ENCODE measurements around the gene AFTPH. TPM values are rescaled to one million over a fixed set of nuclear protein-coding genes. Genes with fewer than 3 reads are reported as not detected.

AFTPH gene, protein sequence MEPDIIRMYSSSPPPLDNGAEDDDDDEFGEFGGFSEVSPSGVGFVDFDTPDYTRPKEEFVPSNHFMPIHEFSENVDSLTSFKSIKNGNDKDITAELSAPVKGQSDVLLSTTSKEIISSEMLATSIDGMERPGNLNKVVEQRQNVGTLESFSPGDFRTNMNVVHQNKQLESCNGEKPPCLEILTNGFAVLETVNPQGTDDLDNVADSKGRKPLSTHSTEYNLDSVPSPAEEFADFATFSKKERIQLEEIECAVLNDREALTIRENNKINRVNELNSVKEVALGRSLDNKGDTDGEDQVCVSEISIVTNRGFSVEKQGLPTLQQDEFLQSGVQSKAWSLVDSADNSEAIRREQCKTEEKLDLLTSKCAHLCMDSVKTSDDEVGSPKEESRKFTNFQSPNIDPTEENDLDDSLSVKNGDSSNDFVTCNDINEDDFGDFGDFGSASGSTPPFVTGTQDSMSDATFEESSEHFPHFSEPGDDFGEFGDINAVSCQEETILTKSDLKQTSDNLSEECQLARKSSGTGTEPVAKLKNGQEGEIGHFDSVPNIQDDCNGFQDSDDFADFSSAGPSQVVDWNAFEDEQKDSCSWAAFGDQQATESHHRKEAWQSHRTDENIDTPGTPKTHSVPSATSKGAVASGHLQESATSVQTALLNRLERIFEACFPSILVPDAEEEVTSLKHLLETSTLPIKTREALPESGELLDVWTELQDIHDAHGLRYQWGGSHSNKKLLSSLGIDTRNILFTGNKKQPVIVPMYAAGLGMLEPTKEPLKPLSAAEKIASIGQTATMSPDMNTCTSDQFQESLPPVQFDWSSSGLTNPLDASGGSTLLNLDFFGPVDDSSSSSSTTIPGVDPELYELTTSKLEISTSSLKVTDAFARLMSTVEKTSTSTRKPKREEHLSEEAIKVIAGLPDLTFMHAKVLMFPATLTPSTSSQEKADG
- 10 to 100 TPM; 18.7 to 27.8 TPM for total RNA-seq
- long read RNA-seq, donor 1, full-length matches to known transcripts: 3 of 7 reads
- long read RNA-seq, donor 1, partial matches to known transcripts: 3 of 7 reads
- long read RNA-seq, donor 1, other reads (novel, unspliced or antisense): 1 of 7 reads
- long read RNA-seq, donor 2, full-length matches to known transcripts: 1 of 8 reads
- long read RNA-seq, donor 2, partial matches to known transcripts: 1 of 8 reads
- long read RNA-seq, donor 2, other reads (novel, unspliced or antisense): 6 of 8 reads

DNA sequence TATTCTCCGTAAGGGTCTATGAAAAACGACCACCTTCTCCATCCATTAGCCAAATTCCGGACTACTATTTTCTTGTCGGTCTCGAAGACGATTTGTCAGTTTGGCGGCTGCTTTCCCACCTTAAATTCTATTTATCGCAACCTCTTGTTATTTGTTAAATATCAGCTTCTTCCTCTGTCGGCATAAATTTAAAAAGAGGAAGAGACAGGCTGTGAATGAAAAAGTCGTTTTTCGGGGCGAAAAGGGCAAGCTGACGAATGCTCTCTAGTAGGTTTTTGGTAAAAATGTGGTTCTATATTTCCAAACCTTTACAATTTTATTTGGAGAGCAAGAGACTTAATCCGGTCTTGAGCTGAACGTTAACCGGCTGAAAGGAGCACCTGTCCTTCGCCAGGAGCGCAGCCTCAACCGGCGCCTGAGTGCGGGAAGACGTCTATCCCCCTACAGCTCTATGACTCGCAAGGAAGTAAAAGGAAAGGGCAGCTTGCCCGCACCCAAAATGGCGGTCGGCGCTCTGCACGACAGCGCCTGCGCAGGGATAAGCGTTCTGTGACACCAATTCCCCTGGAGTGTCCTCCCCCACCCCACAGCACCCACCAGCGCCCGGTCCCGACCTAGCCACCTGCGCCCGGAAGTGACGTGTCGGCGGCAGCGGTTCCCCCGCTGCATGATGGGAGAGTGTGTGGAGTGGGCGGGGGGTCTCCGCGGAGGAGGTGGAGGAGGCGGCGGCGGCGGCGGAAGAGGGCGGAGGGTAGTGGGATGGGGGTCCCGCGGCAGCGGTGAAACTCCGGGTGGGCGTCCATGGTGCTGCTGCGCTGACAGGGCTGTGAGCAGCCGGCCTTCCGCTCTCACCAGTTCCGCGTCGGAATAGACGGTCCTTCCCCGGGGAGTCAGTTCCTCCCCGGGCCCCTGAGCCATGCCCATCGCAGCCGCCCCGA, at the start of gene AFTPH:
AFTPH (plus strand) TSS at position 663 of the 938 bp plus-strand sequence. CDS start 27,147 bp downstream, outside the sequence.
- peak; percentile 99 for DNase-seq (ENCODE audit: low spot score)
- intact Hi-C loops (cut with DNase I): no loop called here

- DNase-seq (ENCODE audit: low spot score): no peak
- intact Hi-C loops (cut with DNase I): no loop called here
Observed at GRCh38 chr2:64474636-64475035, 49.5 kb upstream of the AFTPH start.

DNA sequence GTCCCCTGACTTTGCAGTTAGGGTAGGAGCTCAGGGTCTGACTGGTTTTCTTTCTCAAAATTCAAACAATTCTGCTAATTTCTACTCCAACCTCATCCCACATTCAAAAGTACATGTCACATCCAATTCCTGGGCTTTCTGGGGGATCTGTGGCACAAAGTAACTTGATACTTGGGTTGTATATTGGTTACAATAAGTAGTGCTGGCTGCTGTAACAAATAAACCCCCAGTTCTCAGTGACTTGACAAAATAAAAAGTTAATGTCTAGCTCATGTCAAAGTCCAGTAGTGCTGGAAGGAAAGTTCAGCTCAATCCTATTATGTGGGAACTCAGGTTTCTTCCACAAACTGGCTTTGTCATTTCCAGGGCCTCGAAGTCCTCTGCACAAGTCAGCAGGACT, 47.1 kb upstream of the AFTPH start:
- DNase-seq (ENCODE audit: low spot score): no peak
- intact Hi-C loops (cut with DNase I): no loop called here

GRCh38 chr2:64477979-64478378, 46.1 kb upstream of the AFTPH start:
- intact Hi-C loops (cut with DNase I): no loop called here

DNA sequence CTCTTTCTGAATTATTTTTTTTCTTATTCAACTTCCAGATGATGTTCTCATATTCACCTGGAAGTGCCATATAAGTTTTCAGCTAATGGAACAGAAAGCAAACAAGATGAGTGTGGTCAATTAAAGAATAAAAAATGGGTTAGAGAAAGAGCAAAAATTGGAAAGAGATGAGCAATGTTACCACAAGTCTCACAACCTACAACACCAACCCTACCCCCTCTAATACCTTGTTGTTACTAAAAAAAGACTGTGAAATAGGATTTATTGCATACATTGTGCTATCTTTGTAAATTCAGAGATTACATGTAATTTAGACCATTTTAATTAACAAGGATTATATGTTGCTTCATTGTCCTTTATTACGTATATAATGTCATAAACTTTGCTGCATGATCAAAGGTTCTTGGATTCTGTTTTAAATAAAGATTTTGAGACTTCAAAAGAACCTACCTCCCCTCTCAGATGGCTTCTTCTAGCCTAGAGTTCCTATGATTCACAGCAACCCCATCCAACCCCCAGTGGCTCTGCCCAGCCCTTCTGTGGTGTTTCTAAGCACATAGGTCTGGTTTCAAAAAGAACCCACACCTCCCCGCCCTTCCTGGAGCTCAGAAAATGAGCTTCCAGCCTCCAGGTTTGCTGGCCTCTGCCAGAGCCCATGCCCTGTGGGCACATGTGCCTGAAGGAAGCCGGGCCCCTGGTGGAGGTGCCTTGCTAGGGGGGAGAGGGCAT, 45.5 kb upstream of the AFTPH start:
- no peak for DNase-seq (ENCODE audit: low spot score)
- intact Hi-C loops (cut with DNase I): no loop called here

More at GRCh38 chr2:64477979-64478378, 46.1 kb upstream of the AFTPH start:
- no peak for DNase-seq (ENCODE audit: low spot score)

- intact Hi-C loops (cut with DNase I): no loop called here
- no peak for DNase-seq (ENCODE audit: low spot score)
Observed at GRCh38 chr2:64479259-64480117, 44.6 kb upstream of the AFTPH start.

DNA sequence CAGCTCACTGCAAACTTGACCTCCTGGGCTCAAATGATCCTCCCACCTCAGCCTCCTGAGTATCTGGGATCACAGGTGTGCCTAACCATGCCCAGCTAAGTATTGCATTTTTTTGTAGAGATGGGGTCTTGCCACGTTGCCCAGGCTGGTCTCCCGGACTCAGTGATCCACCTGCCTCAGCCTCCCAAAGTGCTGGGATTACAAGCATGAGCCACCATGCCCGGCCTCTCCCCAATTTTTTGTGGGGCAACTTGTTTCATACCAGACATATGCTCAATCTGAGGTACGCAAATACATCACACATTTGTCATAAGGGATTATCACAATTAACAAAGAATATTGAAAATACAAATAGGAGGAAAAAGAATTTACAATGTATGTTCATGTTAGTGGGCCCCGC, 42.5 kb upstream of the AFTPH start:
- no peak for DNase-seq (ENCODE audit: low spot score)
- intact Hi-C loops (cut with DNase I): no loop called here

DNA sequence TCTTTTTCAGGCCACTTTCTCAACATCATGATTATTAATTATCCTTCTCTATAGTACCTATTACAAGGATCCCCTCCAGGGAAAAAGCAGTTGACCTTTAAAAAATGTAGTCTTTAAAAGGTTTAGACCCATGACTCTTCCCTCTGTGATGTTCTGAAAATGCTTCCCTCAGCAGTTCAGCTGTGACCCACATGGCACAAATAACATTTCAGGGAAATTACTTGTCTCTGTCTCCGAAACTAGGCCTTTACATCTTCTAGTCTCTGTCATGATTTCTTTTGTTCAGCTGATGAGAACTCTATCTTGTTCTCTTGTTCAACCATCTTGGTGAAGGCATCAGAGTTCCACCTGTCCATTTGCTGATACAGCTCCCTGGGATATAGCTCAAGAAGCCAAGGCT, 41.9 kb upstream of the AFTPH start:
- DNase-seq (ENCODE audit: low spot score): no peak
- intact Hi-C loops (cut with DNase I): no loop called here

DNA sequence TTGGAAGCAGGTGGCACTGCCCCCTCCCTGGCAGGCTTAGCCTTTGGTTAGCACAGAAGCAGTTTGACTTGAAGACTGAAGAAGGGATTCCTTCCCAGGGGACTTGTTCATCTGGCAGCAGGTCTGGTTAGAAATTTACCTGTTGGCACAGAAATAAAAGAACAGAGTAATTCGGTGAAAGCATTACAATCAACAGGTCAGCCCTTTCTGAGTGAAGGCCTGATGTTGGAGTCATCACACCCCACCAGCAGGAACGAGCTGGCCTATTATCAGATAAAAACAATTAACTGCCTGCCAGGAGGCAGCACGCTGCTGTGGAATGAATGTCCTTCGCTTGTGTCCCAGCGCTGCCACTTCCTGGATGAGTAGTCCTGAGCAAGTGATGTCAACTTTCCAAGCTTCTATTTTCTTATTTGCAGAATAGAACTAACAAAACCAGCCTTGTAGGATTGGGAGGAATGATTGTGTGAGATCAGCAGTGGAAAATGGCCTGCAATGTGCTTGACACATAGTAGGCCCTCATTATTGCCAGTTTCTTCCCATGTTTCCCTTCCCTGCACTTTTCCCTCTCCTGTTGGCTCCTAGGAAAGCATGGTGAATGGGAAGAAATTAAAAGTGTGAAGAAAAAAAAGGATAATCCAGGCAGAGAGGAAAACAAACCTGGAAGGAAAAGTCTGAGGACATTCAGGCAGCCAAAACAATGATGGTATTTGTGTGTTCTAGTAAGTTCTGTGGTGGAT, 41.2 kb upstream of the AFTPH start:
- intact Hi-C loops (cut with DNase I): no loop called here

DNA sequence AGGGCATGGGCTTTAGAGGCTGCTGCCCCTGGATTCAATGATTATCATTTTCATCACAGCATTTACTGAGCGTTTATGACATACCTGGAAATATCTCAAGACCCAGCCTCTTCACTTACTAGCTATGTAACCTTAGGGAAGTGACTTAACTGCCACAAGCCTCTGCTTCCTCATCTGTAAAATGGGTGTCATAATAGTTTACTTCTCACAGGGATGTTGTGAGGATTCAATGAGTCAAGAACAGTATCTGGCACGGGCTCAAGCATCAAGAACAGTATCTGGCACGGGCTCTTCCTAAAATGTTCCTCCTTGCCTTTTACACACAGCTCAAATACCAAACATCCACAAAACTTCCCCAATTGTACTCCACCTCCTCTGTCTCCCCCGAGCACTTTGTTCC, 38.8 kb upstream of the AFTPH start:
- DNase-seq (ENCODE audit: low spot score): no peak
- intact Hi-C loops (cut with DNase I): loop anchor here (5.0 kb wide), 1 partner anchor 153 kb away; no protein-coding TSS in a partner anchor

More for the DNA sequence above, 41.2 kb upstream of the AFTPH start:
- DNase-seq (ENCODE audit: low spot score): no peak

- intact Hi-C loops (cut with DNase I): loop anchor here (5.0 kb wide), 1 partner anchor 154 kb away; no protein-coding TSS in a partner anchor
- DNase-seq (ENCODE audit: low spot score): no peak
Observed at GRCh38 chr2:64485961-64486360, 38.2 kb upstream of the AFTPH start.

DNA sequence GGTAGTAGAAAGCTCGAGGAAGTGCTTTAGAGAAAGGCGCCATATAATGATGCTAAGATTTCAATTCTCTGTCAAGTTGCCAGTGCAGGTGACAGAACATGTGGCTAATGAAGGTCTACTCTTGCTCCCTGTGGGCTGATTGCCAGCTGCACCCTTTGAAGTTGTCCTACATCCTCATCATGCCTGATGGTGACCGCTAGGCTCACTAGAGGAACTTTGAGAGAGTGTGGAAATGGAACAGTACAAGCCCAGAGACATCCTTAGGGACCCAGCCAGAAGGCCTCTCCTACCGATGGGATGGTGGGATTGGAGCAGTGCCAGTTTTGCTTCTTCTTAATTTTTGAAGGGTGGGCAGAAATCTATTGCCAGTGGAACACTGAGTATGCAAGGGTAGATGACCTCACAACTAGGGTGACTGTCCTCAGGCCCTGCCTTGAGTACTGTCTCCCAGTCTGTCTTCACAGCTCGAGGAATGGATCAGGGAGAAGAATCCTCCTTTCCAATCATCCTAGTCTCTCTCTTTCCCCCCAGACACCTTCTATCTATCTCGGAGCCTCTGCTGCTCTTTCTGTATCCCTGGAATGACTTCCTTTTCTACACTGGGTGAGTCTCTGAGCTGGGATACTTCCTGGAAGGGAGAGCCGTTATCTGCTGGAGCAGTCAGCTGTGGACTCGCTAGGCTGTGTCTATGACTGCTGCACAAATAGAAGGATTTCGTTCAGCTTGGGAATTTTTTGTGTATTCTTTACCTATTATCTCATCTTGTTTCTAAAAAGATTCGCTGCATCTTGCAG, 36.7 kb upstream of the AFTPH start:
- no peak for DNase-seq (ENCODE audit: low spot score)
- intact Hi-C loops (cut with DNase I): loop anchor here (5.0 kb wide), 1 partner anchor 155 kb away; no protein-coding TSS in a partner anchor

DNA sequence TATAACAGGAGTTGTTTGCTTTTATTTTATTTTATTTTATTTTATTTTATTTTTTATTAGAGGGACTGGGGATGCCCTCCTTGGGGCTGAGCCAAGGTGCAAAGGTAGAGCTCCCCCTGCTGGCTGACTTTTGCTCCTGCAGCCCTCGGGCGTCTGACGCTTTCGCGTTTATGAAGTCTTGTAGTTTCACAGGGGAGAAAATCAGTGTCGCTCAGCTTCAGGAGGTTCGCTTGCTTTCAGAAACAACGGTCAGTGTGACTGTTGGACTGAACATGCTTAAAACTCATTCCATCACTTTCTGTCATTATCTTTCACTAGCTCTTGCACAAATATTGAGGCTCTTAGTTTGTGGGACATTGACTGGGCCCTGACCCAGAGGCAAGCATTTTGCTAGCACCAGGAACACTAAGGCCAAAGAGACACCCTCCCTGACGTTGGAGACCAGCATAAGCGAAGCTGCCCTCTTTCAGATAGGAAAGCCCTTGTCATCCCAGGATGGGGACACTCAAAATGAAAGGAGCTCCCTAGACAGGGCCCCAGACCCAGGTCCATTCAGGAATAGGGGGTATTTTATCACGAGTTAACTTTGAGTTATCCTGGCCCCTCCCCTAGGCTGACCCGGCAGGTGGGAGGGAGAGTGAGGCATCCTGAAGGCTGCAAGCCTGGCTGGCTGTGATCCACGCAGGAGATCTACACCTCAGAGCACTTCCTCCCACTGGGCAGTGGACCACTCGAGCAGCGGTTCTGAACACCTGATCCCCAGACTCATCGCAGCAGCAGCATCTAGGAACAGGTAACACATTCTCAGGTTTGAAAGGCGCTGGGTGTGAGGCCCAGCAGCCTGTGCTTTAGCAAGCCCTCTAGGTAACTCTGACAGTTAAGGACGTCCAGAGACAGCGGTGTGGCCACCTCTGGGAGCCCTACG, 35.8 kb upstream of the AFTPH start:
- DNase-seq (ENCODE audit: low spot score): peak; percentile 91
- intact Hi-C loops (cut with DNase I): loop anchor here (5.0 kb wide), 1 partner anchor 156 kb away; no protein-coding TSS in a partner anchor

DNA sequence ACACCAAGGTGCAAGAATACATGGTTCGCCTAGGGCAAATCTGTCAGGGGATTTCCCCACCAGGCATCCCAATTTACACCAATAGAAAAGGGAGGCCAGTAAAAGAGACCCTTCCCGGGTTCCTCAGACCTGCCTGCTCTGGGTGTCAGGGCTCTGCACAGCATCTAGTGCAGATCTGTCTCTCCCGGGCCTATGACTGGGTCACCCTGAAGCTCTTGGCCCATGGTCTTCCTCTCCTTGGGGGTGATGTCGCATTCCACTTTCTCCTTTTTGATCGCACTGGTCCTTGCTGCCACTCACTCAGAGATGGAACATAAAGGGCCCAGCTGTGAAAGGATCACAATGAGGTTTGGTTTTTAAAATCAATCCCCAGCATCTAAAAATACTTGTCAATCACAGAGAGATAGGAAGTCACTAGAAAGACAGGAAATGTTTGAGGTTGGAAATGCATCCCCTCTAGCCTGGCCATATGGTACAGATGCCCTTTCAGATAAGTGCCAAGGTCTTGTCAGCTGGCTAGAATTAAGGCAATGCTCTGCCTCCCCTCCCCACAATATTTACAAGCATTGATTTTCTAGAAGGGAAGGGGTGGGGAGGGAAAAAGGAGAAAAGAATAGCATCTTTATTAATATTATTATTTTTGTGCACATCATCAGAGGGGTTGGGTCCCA, 34.9 kb upstream of the AFTPH start:
- no peak for DNase-seq (ENCODE audit: low spot score)
- intact Hi-C loops (cut with DNase I): loop anchor here (5.0 kb wide), 1 partner anchor 157 kb away; no protein-coding TSS in a partner anchor
